HG03039 (cell line): ENCODE measurements around the gene REP15.
"Not testable (repeated sequence)": the region's sequence is repeated elsewhere in the genome, so short reads cannot be mapped to it uniquely, and the experiment has no call there.

Source experiments
- ATAC-seq: cut with Tn5 transposase; IDR thresholded peaks from one replicate; pipeline ENCODE4 v1.9.1; 2021; ENCODE audit warnings: mild to moderate bottlenecking, moderate library complexity; ENCODE audit not compliant: unreplicated experiment

Gene REP15

GRCh38 chr12:27696864-27697564 is 767 bp downstream of the REP15 start:
- no peak for ATAC-seq

DNA sequence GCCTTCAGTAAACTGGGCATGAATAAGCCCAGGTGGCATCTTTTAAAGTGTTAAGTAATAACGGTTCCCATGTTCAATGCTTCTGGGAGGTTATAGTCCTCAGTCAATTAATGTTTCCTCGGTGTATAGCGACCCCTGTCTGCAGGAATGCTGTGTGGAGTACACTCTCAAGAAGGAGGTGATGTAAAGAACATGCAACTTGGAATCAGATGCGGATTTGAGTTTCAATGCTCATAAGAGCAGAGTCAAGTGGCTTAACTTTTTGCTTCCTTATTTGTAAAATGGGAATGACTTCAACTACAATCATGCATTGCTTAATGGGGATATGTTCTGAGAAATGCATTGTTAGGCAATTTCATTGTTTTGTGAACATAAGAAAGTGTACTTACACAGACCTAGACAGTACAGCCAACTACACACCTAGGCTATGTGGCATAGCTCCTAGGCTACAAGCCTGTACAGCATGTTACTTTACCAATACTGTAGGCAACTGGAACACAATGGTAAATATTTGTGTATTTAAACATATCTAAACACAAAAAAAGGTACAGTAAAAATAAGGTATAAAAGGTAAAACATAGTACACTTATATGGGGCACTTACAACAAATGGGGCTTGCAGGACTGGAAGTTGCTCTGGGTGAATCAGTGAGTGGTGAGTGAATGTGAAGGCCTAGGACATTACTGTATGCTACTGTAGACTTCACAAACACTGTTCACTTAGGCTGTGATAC is 7.6 kb downstream of the REP15 start:
- ATAC-seq: peak; percentile 85

DNA sequence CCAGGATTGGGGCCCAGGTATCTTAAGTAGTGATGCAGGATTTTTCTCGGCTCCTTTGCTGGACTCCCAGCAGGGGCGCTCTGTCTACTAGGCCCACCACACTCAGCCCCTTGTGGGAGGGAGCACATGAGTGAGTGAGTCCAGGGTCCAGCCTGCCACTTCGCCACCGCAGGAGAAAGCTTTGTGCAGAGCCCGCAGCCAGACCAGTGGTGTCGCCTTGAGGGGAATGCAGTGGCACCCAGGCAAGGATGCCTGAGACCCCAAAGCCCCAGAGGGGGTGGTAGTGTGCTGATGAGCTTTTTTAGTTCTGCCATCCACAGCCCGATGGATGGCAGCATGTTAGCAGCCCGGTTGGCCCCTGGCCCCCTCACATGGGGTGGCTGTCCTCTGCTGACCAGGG is 9.0 kb downstream of the REP15 start:
- ATAC-seq: no peak

GRCh38 chr12:27707216-27707615 is 11.0 kb downstream of the REP15 start:
- no peak for ATAC-seq

GRCh38 chr12:27709212-27709931 is 13.1 kb downstream of the REP15 start:
- ATAC-seq: no peak

GRCh38 chr12:27709932-27710591 is 13.8 kb downstream of the REP15 start:
- peak; percentile 32 for ATAC-seq

GRCh38 chr12:27710592-27711316 is 14.5 kb downstream of the REP15 start, which contains the start of gene MRPS35:
Gene MRPS35 (plus strand): TSS chr12:27710832. CDS start chr12:27710844, 12 bp downstream.
- ATAC-seq: peak; percentile 95

GRCh38 chr12:27711317-27711682 is 15.1 kb downstream of the REP15 start:
- ATAC-seq: no peak

GRCh38 chr12:27711967-27712366 is 15.7 kb downstream of the REP15 start:
- ATAC-seq: no peak

GRCh38 chr12:27723212-27723611 is 27.0 kb downstream of the REP15 start:
- no peak for ATAC-seq

DNA sequence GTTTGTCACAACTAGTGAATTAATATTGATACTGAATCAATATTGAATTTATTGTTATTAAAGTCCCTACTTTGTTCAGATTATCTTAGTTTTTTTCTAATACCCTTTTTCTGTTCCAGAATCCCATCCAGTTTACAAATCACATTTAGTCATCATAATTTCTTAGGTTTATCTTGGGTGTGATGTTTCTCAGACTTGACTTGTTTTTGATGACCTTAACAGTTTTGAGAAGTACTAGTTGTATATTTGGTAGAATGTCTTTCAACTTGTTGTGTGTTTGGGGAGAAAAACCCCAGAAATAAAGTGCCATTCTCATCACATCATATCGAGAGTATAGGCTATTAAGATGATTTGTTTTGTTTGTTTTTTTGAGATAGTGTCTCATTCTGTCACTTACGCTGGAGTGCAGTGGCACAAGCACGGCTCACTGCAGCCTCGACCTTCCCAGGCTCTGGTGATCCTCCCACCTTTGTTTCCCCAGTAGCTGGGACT is 33.9 kb downstream of the REP15 start:
- ATAC-seq: no peak

DNA sequence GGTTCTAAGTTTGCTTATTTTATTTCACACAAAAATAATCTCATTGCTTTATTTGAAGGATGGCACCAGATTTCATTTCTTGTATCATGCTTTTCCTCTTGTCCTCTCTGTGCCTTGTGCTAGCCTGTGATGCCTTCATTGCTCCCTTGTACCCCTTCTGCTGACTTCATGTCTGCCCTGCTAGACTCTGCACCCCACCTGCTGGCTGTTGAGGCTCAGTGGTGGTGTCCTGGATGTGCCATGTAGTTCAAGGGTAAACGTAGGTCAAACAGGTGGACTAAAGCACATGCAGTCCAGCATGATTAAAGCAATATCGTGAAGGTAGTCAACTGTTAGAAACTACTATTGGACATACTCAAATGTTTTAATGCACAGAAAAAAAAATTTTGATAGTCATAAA is 36.0 kb downstream of the REP15 start:
- ATAC-seq: no peak

DNA sequence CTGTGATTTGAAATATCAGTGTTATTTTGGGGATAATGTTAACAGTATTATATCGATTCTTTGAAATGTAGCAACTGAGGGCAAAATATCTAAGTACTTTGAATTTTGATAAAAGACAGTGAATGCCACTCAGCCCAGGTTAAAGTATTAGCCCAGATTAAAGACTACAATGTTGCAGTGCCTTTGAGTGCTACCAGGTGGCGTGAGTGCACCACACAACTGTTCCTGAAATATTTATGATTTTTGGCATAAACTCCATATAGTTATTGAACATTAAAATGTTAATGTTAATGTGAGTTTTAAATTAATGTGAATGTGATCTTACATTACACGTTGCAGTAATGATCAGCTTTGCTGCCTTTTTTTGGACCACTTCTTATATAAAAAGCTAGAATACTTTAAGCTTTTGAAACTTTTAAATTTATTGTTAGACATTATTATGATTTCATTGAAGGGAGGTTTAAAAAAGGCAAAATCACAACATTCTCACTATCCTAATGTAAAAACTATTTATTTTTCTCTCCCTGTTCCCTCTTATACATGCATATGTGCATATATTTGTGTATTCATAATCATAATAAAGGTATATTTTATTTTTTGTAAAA is 36.9 kb downstream of the REP15 start:
- ATAC-seq: no peak

- no peak for ATAC-seq
These were observed 37.5 kb downstream of the REP15 start for GRCh38 chr12:27733791-27734190.

- not testable (repeated sequence) for ATAC-seq
These were observed 38.1 kb downstream of the REP15 start for GRCh38 chr12:27734321-27734720.

GRCh38 chr12:27743601-27744000 is 47.4 kb downstream of the REP15 start:
- no peak for ATAC-seq

DNA sequence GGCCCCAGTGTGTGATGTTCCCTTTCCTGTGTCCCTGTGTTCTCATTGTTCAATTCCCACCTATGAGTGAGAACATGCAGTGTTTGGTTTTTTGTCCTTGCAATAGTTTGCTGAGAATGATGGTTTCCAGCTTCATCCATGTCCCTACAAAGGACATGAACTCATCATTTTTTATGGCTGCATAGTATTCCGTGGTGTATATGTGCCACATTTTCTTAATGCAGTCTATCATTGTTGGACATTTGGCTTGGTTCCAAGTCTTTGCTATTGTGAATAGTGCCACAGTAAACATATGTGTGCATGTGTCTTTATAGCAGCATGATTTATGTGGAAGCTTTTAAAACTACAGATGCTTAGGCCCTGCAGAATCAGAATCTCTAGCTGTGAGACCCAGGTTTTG is 49.5 kb downstream of the REP15 start:
- not testable (repeated sequence) for ATAC-seq
